Pancreas (tissue), 10 donors: ENCODE results near the gene ACBD4. TPM values are rescaled to one million over a fixed set of nuclear protein-coding genes. Genes with fewer than 3 reads are reported as not detected.

Experiments used
- ATAC-seq, 4 donors: fragments of 200-7000 bp; cut with Tn5 transposase; one replicate each; pipeline versions ENCODE4 v1.8.0 to v1.9.1; 2020; ENCODE audit warnings: mild to moderate bottlenecking in 4 of 4, moderate library complexity in 4 of 4
- DNase-seq, 6 donors: peaks; one replicate each; pipeline ENCODE4 v3.0.0-alpha.2; 2020
- FAIRE-seq: peaks from 2 replicates; lab custom pipeline; 2012; peaks lifted over from hg19 to GRCh38; lab: Jason Lieb, UNC
- H3K27ac ChIP-seq, 4 donors: fragments of 200-600 bp; sonication (generic); 1 replicate in 3 of 4; 2 replicates in 1 of 4; pipeline versions ENCODE4 v1.5.0 to v1.8.0; 2020
- H3K27me3 ChIP-seq, 4 donors: fragments of 200-600 bp; one replicate each; pipeline ENCODE4 v1.8.0; 2021
- H3K36me3 ChIP-seq, 3 donors: fragments of 200-600 bp; sonication (generic) in 1 of 3; one replicate each; pipeline versions ENCODE4 v1.5.0 to v1.8.0; 2020 to 2021
- H3K4me1 ChIP-seq, 3 donors: fragments of 200-600 bp; one replicate each; pipeline ENCODE4 v1.8.0; 2021
- H3K4me3 ChIP-seq, 4 donors: fragments of 200-600 bp; sonication (generic) in 2 of 4; one replicate each; pipeline versions ENCODE4 v1.5.0 to v1.8.0; 2020 to 2021
- H3K9me3 ChIP-seq, 4 donors: fragments of 200-600 bp; one replicate each; pipeline ENCODE4 v1.8.0; 2021
- CTCF ChIP-seq, 4 donors: fragments of 200-600 bp; sonication (generic) in 3 of 4; IDR thresholded peaks; one replicate each; pipeline versions ENCODE4 v1.5.0 to v1.8.0; 2021; ENCODE audit warnings: antibody characterized with exemption in 4 of 4
- WGBS, 2 donors: extraction: QIAGEN DNeasy Blood & Tissue Kit; methylation state at CpG; one replicate each; pipeline ENCODE4 v1.1.7; 2013; 5-methylcytosine and 5-hydroxymethylcytosine counted together
- intact Hi-C, 3 donors: fragments of 100-400 bp; cut with DNase I; formaldehyde crosslinking; loops; one replicate each; pipeline versions ENCODE4 v1.11.1 to v1.14.2; 2022
- polyA plus RNA-seq, 2 donors: library from polyadenylated mRNA; stranded (reverse); fragments of 200-250 nt; gene quantifications; one replicate each; pipeline ENCODE4 v1.2.3, GENCODE V29; 2013
- total RNA-seq, 6 donors: library from RNA; stranded (reverse); fragmentation: NEBNext Ultra II Directional in 4 of 6; extraction: Animal tissue kit (Norgen Biotek cat#: 25700) in 4 of 6; gene quantifications; one replicate each; pipeline versions ENCODE4 v1.2.1 to v1.2.4, GENCODE V29; 2021 to 2023
- donor health status: healthy with polysubstance abuse.
- donor health status: DM: no; HTN: no; CAD: no; lungs with moderate emphysema.
- donor health status: DM: no; HTN: no; CAD: no.
- donor health status: control.
- donor health status: control.
- donor health status: Bipolar disorder and iron deficiency.
- donor health status: DM: yes; HTN: yes; CAD: no.
- donor health status: DM: no; HTN: no; CAD: no.
- donor health status: DM: no; HTN: no; CAD: no.
- donor health status: DM: yes; HTN: yes; CAD: no.

ACBD4 gene
- total and polyA plus RNA-seq, 8 donors, result 10.6 to 39.0 (median 13.8) TPM

DNA sequence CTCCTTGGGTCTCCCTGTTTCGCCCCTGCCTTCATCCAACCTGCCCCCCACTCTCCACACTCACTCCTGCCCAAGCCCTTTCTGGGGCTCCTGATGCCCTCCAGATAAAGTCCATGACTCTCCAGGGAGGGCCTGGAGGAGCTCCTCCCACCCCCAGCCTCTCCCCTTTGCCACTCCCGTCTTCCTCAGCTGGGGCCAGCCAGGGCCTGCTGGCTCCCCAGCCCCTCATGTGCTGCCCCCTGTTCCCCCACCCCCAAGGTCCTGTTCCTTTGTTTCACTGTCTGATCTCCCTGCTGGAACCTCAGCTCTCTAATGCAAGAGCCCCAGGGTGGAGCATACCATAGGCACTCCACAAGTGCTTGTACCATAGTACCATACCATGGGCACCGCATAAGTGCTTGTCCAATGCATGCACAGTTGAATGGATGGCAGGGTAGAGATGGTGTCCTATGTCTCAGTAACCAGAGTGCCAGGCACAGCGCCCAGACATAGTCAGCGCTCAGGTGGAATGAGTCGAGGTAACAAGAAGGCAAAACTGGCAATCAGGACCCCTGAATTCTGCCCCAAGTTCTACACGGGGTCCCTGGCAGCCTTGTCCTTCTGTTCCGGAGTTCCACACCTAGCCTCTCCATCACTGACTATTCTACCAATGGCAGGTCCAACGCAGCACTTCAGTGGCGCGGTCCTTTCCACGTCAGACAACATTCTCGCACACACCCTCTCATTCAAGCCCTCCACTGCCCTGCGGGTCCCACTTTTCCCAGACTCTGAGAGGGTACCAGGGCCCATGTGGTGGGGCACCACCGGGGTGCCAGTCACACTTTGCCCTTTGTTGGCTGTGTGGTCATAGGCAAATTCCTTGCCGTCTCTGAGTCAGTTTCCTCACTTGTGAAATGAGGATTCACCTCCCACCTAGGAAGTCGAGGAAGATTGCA lies 4.5 kb upstream of the ACBD4 start:
- Histone ChIP-seq H3K36me3 (no peaks in the 10 kb centered on the region), H3K4me3 (no peak overlapping the region), H3K27ac (no peak overlapping the region), H3K4me1 (peaks cover 0 to 5% (median under 1%) of the 10 kb centered on the region in 3 donors), H3K9me3 (no peaks in the 10 kb centered on the region), H3K27me3 (no peaks in the 10 kb centered on the region)
- intact Hi-C loops, result no loop called here
- no peak for TF ChIP-seq CTCF (IDR thresholded peaks at IDR 0.05)
- FAIRE-seq (no peak), DNase-seq (peak in 1 of 6 donors; percentile 43), ATAC-seq (no peak)
- 77 to 79% methylated on average over 17 of the region's 17 CpGs for WGBS, 2 donors

DNA sequence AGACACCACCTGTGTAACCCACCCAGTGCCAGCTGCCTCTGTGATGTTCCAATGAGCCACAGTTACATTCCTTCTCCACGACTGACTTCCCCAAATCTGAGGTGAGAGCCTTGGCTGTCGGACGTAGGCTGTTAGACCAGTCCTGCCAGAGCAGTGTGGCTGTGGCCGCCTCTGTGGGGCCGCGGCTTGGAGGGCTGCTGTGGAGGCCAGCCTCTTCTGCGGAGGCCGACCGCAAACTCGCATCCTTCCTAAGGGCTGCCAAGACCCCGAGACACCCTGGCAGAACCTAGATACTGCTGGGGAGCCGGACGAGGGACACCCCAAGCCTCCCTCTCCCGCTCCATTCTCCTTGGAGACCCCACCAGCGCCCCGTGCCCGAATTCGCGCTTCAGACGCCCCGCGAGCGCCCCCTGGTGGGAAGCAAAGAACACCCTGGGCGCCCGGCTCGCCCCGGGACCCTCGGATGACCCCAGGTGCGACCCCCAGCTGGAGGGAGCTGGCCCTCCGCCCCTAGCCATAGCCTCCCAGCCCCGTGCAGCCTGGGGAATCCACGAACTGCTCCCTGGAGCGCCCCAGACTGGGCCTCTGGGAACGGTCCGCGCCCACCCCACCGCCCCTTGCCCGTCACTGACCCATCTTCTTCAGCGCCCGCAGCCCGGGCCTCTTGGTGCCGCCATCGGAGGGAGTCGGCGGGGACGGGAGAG lies 3.7 kb upstream of the ACBD4 start:
- TF ChIP-seq CTCF (IDR thresholded peaks at IDR 0.05), result peak; percentile 74 to 86 (median 78)
- peaks cover 0 to 8% (median 5%) of the 10 kb centered on the region in 3 donors for H3K4me1 ChIP-seq
- DNase-seq (peak in 5 of 6 donors; percentile 46 to 86 (median 71)), ATAC-seq (no peak), FAIRE-seq (no peak)
- H3K36me3 ChIP-seq, result no peaks in the 10 kb centered on the region
- intact Hi-C loops, result no loop called here
- H3K9me3 ChIP-seq, result no peaks in the 10 kb centered on the region
- peak overlapping the region; percentile 62 to 90 (median 84) for H3K4me3 ChIP-seq
- H3K27me3 ChIP-seq, result no peaks in the 10 kb centered on the region
- 7 to 9% methylated on average over 38 to 46 of the region's 46 CpGs for WGBS, 2 donors
- H3K27ac ChIP-seq, result peak overlapping the region; percentile 45 to 93 (median 74)

DNA sequence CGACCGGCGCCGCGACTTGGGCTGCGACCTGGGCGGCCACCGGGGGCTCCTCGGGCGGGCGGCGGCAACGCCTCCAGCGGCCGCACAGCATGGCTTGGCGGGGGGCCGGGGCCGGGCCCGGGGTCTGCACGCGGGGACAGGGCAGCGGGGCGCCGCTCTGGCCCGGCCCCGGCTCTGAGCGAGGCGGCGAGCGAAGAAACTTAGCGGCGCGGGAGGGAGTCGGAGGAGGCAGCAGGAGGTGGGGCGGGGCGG lies 3.2 kb upstream of the ACBD4 start, which contains the start of gene PLCD3:
PLCD3 (minus strand) TSS at position 196 of the 252 bp plus-strand sequence; CDS start at position 91, 105 bp downstream.
- FAIRE-seq (no peak), DNase-seq (peak in 1 of 6 donors; percentile 89), ATAC-seq (no peak)
- WGBS, 2 donors, result 0 to 1% methylated on average over 6 to 34 of the region's 36 CpGs
- TF ChIP-seq CTCF (IDR thresholded peaks at IDR 0.05), result no peak
- intact Hi-C loops, result no loop called here
- Histone ChIP-seq H3K27me3 (no peaks in the 10 kb centered on the region), H3K36me3 (no peaks in the 10 kb centered on the region), H3K9me3 (no peaks in the 10 kb centered on the region), H3K4me1 (peaks cover 0 to 13% (median 5%) of the 10 kb centered on the region in 3 donors), H3K4me3 (peak within 1 kb of the TSS; percentile 62 to 90 (median 84)), H3K27ac (peak within 1 kb of the TSS; percentile 91 to 94 (median 92))

- TF ChIP-seq CTCF (IDR thresholded peaks at IDR 0.05), result peak; percentile 59 to 73 (median 68)
- H3K9me3 ChIP-seq, result no peaks in the 10 kb centered on the region
- H3K4me1 ChIP-seq, result peaks cover 0 to 16% (median 4%) of the 10 kb centered on the region in 3 donors
- WGBS, 2 donors, result 1% methylated on average over 56 to 70 of the region's 71 CpGs
- ATAC-seq, result peak; percentile 73 to 81 (median 76)
- H3K36me3 ChIP-seq, result no peaks in the 10 kb centered on the region
- intact Hi-C loops, result no loop called here
- H3K4me3 ChIP-seq, result peak overlapping the region; percentile 62 to 90 (median 84)
- no peak for FAIRE-seq
- H3K27ac ChIP-seq, result peak overlapping the region; percentile 91 to 94 (median 92)
- peak; percentile 75 to 93 (median 82) for DNase-seq
- no peaks in the 10 kb centered on the region for H3K27me3 ChIP-seq
These were observed 2.7 kb upstream of the ACBD4 start for GRCh38 chr17:45132572-45133463.
